Left lung (tissue), 10 donors: ENCODE measurements around the gene NLRC3. TPM values are rescaled to one million over a fixed set of nuclear protein-coding genes. Genes with fewer than 3 reads are reported as not detected.

ENCODE experiments used
- ATAC-seq: fragments of 200-7000 bp; cut with Tn5 transposase; one replicate; pipeline ENCODE4 v1.9.1; 2020; ENCODE audit warnings: moderate library complexity
- DNase-seq, 4 donors: peaks; one replicate each; pipeline ENCODE4 v3.0.0-alpha.2; 2013 to 2020
- H3K27ac ChIP-seq, 2 donors: fragments of 200-600 bp; sonication (generic) in 1 of 2; one replicate each; pipeline versions ENCODE4 v1.5.0 to v1.8.0; 2020 to 2021
- H3K27me3 ChIP-seq, 2 donors: fragments of 200-600 bp; sonication (generic) in 1 of 2; one replicate each; pipeline versions ENCODE4 v1.5.0 to v1.8.0; 2020 to 2021
- H3K36me3 ChIP-seq, 2 donors: fragments of 200-600 bp; sonication (generic) in 1 of 2; one replicate each; pipeline versions ENCODE4 v1.5.0 to v1.8.0; 2020 to 2021
- H3K4me1 ChIP-seq, 2 donors: fragments of 200-600 bp; one replicate each; pipeline ENCODE4 v1.8.0; 2021
- H3K4me3 ChIP-seq, 2 donors: fragments of 200-600 bp; sonication (generic) in 1 of 2; one replicate each; pipeline versions ENCODE4 v1.5.0 to v1.8.0; 2020 to 2021; ENCODE audit warnings: mild to moderate bottlenecking in 1 of 2
- H3K9me3 ChIP-seq, 2 donors: fragments of 200-600 bp; sonication (generic) in 1 of 2; one replicate each; pipeline versions ENCODE4 v1.5.0 to v1.8.0; 2020 to 2021
- CTCF ChIP-seq, 2 donors: fragments of 200-600 bp; sonication (generic) in 1 of 2; IDR thresholded peaks; one replicate each; pipeline versions ENCODE4 v1.5.0 to v1.8.0; 2021; ENCODE audit warnings: antibody characterized with exemption in 2 of 2
- intact Hi-C, 2 donors: fragments of 100-400 bp; cut with DNase I; formaldehyde crosslinking; loops; one replicate each; pipeline versions ENCODE4 v1.11.2 to v1.14.2; 2022
- polyA plus RNA-seq, 6 donors: library from polyadenylated mRNA; unstranded; fragments of 120-200 nt; gene quantifications; one replicate each; pipeline ENCODE4 v1.2.1, GENCODE V29; 2013; ENCODE audit not compliant: insufficient read length in 6 of 6
- total RNA-seq, 2 donors: library from RNA; stranded (reverse); fragmentation: NEBNext Ultra II Directional; extraction: Animal tissue kit (Norgen Biotek cat#: 25700); gene quantifications; one replicate each; pipeline ENCODE4 v1.2.1, GENCODE V29; 2021
- donor health status: DM: no; HTN: yes; CAD: no.
- donor health status: DM: no; HTN: no; CAD: no.

NLRC3 gene
- total and polyA plus RNA-seq, 8 donors: 1.9 to 4.5 (median 3.4) TPM

GRCh38 chr16:3581392-3581791, 4.2 kb upstream of the NLRC3 start:
- Histone ChIP-seq H3K27me3 (peaks cover 0 to 26% of the 10 kb centered on the region in 2 donors), H3K27ac (no peak overlapping the region), H3K9me3 (no peaks in the 10 kb centered on the region), H3K4me1 (peaks cover 0 to 43% of the 10 kb centered on the region in 2 donors), H3K4me3 (no peak overlapping the region), H3K36me3 (peaks cover 0 to 35% of the 10 kb centered on the region in 2 donors)
- ATAC-seq (no peak), DNase-seq (peak in 1 of 4 donors; percentile 57)
- intact Hi-C loops: no loop called here
- no peak for TF ChIP-seq CTCF (IDR thresholded peaks at IDR 0.05)

DNA sequence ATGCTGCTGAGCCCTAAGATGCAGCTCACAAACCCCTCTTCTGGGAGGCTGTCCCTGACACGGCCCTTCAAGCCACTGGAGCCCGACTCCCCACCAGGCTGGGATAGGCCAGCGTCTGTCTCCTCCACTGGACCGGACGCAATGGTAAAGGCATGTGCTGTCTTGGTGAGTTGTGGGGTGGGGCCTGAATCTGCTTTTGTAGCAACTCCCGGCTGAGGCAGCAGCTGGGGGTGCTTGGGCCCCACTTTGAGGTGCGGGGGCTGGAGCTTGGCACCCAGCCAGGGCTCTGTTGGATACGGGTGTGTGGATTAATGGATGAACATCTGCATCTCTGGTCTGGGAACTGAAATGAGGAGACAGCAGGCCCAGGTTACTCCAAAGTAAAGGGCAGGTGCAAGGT, 3.5 kb upstream of the NLRC3 start:
- H3K27ac ChIP-seq: no peak overlapping the region
- no peak for ATAC-seq
- H3K36me3 ChIP-seq: peaks cover 0 to 35% of the 10 kb centered on the region in 2 donors
- peaks cover 0 to 32% of the 10 kb centered on the region in 2 donors for H3K27me3 ChIP-seq
- intact Hi-C loops: no loop called here
- no peak for TF ChIP-seq CTCF (IDR thresholded peaks at IDR 0.05)
- no peak overlapping the region for H3K4me3 ChIP-seq
- H3K4me1 ChIP-seq: peaks cover 0 to 43% of the 10 kb centered on the region in 2 donors
- no peaks in the 10 kb centered on the region for H3K9me3 ChIP-seq
- peak in 1 of 4 donors; percentile 52 for DNase-seq

DNA sequence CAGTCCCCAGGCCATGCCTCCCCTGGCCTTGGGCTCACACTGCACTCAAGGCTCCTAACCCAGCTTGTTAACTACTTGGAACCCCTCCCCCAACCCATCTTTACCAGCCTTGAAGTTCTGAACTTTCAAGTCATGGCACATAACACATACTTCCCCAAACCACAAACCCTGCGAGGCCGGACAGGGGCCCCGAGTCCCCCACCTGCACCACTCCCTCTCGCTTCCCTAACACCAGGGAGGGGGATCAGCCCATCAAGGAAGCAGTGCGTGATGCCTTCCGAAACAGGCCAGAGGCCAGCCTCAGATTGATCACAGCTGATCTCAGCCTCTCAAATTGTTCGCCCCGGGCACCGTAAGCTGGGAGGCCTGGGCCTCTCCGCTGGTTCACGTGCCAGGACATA, 3.0 kb upstream of the NLRC3 start:
- H3K4me1 ChIP-seq: peaks cover 0 to 43% of the 10 kb centered on the region in 2 donors
- H3K27me3 ChIP-seq: peaks cover 0 to 32% of the 10 kb centered on the region in 2 donors
- ATAC-seq: no peak
- no peak for TF ChIP-seq CTCF (IDR thresholded peaks at IDR 0.05)
- no peak overlapping the region for H3K27ac ChIP-seq
- peak in 1 of 4 donors; percentile 73 for DNase-seq
- H3K9me3 ChIP-seq: no peaks in the 10 kb centered on the region
- H3K4me3 ChIP-seq: no peak overlapping the region
- peaks cover 0 to 35% of the 10 kb centered on the region in 2 donors for H3K36me3 ChIP-seq
- intact Hi-C loops: no loop called here

DNA sequence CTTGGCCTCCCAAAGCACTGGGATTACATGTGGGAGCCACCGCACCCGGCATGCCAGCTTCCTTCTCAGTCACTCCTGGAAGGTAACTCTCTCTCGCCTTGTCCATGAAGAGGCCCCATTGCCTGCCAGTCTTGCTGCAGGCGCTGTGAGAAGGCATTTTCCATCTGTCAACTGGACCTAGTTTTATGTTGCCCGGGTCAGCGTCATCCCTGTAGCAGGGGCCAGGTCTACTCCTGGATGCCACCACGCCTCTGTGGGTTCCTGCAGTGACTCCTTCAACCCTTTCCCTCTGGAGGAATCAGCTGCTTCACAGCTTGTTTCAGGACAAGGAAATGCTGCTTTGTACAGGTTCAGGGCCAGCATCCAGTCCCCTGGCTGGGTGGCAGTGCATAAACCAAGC, 2.6 kb upstream of the NLRC3 start:
- TF ChIP-seq CTCF (IDR thresholded peaks at IDR 0.05): no peak
- Histone ChIP-seq H3K4me3 (no peak overlapping the region), H3K27ac (peak overlapping the region in 1 of 2 donors; percentile 48), H3K9me3 (no peaks in the 10 kb centered on the region), H3K27me3 (peaks cover 0 to 32% of the 10 kb centered on the region in 2 donors), H3K36me3 (peaks cover 0 to 35% of the 10 kb centered on the region in 2 donors), H3K4me1 (peaks cover 0 to 43% of the 10 kb centered on the region in 2 donors)
- ATAC-seq (no peak), DNase-seq (peak in 1 of 4 donors; percentile 27)
- intact Hi-C loops: no loop called here

GRCh38 chr16:3578610-3579551, 1.7 kb upstream of the NLRC3 start:
- peak overlapping the region in 1 of 2 donors; percentile 48 for H3K27ac ChIP-seq
- H3K36me3 ChIP-seq: peaks cover 0 to 27% of the 10 kb centered on the region in 2 donors
- H3K4me1 ChIP-seq: peaks cover 0 to 43% of the 10 kb centered on the region in 2 donors
- no peaks in the 10 kb centered on the region for H3K9me3 ChIP-seq
- intact Hi-C loops: no loop called here
- peaks cover 0 to 32% of the 10 kb centered on the region in 2 donors for H3K27me3 ChIP-seq
- ATAC-seq (no peak), DNase-seq (peak in 1 of 4 donors; percentile 67)
- H3K4me3 ChIP-seq: no peak overlapping the region
- TF ChIP-seq CTCF (IDR thresholded peaks at IDR 0.05): no peak
